ENCODE data around the gene TAS1R1.
A peak's percentile ranks its signal among the peaks of the same experiment; 100 is the strongest.

The TAS1R1 gene

DNA sequence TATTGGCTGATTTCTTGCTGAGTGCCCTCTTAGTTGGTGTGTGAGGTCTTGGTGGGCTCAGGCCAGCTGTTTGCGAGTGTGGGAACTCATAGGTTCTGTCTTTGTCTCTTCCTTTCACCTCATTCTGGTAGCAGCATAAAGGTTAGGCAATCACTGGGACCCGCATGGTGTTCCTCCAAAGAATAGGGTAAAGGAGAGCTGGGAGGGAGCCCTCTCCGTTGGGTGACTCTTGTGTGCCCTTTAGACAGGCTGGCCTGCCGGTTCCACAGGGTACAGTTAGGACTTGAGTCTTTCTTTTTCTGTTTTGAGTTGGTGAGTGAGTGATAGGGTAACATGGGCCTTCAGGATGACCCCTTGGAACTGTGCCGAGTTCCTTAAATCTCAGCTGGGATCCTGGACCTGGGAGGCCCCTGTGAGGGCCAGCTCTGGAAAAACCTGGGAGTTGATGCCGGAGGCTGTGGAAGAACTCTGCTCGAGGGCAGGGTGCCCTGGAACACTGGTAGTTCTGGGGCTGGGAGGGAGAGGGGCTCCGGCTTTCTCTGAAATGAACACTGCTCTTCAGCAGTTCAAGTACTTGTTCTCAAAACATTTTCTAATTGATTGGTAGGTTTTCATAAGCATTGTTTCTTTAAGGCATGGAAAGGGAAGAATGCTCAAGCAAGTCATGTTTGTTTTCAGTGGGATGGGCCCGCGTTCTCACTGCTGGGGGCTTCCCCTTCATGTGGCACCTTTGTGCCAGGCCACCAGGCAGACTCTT lies 67.5 kb downstream of the TAS1R1 start:
- TF ChIP-seq, protein P1, sequence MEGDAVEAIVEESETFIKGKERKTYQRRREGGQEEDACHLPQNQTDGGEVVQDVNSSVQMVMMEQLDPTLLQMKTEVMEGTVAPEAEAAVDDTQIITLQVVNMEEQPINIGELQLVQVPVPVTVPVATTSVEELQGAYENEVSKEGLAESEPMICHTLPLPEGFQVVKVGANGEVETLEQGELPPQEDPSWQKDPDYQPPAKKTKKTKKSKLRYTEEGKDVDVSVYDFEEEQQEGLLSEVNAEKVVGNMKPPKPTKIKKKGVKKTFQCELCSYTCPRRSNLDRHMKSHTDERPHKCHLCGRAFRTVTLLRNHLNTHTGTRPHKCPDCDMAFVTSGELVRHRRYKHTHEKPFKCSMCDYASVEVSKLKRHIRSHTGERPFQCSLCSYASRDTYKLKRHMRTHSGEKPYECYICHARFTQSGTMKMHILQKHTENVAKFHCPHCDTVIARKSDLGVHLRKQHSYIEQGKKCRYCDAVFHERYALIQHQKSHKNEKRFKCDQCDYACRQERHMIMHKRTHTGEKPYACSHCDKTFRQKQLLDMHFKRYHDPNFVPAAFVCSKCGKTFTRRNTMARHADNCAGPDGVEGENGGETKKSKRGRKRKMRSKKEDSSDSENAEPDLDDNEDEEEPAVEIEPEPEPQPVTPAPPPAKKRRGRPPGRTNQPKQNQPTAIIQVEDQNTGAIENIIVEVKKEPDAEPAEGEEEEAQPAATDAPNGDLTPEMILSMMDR (IDR thresholded peaks at IDR 0.05; ENCODE audit: poor library complexity, severe bottlenecking) = no peak
- Histone ChIP-seq H3K4me3 (ENCODE audit: severe bottlenecking) (no peak overlapping the region), H3K9me3 (ENCODE audit: severe bottlenecking) (no peaks in the 10 kb centered on the region), H3K4me1 (ENCODE audit: insufficient read depth, poor library complexity, severe bottlenecking) (no peaks in the 10 kb centered on the region), H3K27ac (ENCODE audit: poor library complexity, severe bottlenecking) (no peak overlapping the region), H3K27me3 (ENCODE audit: insufficient read depth, poor library complexity, severe bottlenecking) (no peaks in the 10 kb centered on the region), H3K36me3 (ENCODE audit: low read depth) (peaks cover 59% of the 10 kb centered on the region)
- ATAC-seq (ENCODE audit: low read depth) = no peak
- DNase-seq (ENCODE audit: low spot score) = no peak

DNA sequence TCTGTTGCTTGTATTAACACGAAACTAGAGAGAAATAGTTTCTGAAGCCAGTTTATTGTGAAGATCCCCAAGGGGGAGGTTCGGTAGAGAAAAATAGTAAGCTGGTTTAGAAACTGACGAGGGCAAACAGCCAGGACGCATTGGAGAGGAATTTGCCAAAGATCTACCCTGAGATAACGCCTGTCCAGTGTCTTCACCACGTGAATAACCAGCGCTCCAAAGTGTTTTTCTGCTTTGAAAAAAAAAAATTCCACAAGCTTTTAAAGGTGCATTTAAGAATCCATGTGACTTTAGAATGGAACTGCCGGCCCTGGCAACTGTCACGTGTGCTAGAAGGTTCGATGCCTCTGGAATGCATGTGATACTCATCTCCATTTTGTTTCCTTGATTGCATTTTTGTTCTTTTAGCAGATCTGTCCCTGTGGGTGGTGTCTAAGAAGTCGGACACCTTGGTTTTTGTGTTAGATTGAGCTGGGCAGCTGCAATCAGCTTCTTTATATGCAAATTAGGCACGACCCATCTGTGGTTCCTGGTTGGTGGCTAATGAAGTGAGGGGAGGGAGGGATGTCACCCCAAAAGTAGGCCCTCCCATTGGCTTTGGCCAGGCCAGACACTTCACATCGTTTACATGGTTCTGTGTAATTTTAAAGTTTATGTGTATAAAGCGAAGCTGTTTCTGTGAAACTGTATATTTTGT lies 68.3 kb downstream of the TAS1R1 start:
- DNase-seq (ENCODE audit: low spot score) (no peak), ATAC-seq (ENCODE audit: low read depth) (no peak)
- no peak overlapping the region for H3K4me3 ChIP-seq (ENCODE audit: severe bottlenecking)
- no peak overlapping the region for H3K27ac ChIP-seq (ENCODE audit: poor library complexity, severe bottlenecking)
- no peaks in the 10 kb centered on the region for H3K9me3 ChIP-seq (ENCODE audit: severe bottlenecking)
- H3K36me3 ChIP-seq (ENCODE audit: low read depth) = peaks cover 67% of the 10 kb centered on the region
- TF ChIP-seq, protein P1 (IDR thresholded peaks at IDR 0.05; ENCODE audit: poor library complexity, severe bottlenecking) = no peak
- no peaks in the 10 kb centered on the region for H3K27me3 ChIP-seq (ENCODE audit: insufficient read depth, poor library complexity, severe bottlenecking)
- no peaks in the 10 kb centered on the region for H3K4me1 ChIP-seq (ENCODE audit: insufficient read depth, poor library complexity, severe bottlenecking)

DNA sequence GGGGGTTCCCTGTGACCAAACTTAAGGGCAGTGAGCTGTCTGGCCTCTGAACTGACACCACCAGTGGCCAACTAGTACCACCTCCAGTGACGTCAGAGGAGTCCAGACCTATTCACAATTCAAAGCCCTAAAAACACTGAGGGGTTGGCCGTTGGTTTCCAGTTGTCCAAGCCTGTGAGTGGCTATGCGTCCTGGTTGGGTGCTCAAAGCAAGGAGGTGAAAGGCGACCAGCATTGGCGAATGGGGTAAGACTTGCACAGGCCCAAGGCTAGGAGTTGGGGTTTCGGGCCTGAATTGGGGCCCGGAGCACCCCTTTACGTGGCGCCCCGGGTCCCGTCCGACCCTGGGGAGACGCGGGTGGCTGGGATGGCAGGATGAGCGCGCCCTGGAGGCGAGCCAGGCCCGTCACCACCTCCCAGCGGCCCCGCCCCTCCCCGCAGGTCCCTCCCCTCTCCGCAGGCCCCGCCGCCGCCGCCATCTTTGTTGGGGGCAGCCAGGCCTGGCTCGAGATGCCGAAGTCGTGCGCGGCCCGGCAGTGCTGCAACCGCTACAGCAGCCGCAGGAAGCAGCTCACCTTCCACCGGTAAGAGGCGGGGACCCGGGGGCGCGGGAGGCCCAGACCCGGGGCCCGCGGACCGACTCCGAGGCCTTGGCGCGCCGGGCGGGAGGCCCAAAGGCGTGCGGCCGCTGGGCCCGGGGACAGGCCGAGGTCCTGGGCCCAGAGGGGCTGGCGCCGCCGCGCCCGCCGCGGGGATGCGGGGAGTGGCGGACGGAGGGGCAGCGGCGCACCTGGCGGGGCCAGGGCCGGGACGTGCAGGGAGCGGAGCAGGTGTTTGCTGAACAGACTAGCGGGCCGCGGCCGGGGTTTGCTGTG lies 69.8 kb downstream of the TAS1R1 start, which contains the start of gene THAP3:
THAP3 (plus strand) TSS at position 159 of the 874 bp plus-strand sequence; CDS start at position 510, 351 bp downstream.
- Histone ChIP-seq H3K36me3 (ENCODE audit: low read depth) (peaks cover 74% of the 10 kb centered on the region), H3K4me3 (ENCODE audit: severe bottlenecking) (peak within 1 kb of the TSS; percentile 83), H3K27ac (ENCODE audit: poor library complexity, severe bottlenecking) (peak within 1 kb of the TSS; percentile 52), H3K4me1 (ENCODE audit: insufficient read depth, poor library complexity, severe bottlenecking) (no peaks in the 10 kb centered on the region), H3K27me3 (ENCODE audit: insufficient read depth, poor library complexity, severe bottlenecking) (no peaks in the 10 kb centered on the region), H3K9me3 (ENCODE audit: severe bottlenecking) (no peaks in the 10 kb centered on the region)
- ATAC-seq (ENCODE audit: low read depth) (peak; percentile 85), DNase-seq (ENCODE audit: low spot score) (peak; percentile 89)
- TF ChIP-seq, protein P1 (IDR thresholded peaks at IDR 0.05; ENCODE audit: poor library complexity, severe bottlenecking) = peak; percentile 19

DNA sequence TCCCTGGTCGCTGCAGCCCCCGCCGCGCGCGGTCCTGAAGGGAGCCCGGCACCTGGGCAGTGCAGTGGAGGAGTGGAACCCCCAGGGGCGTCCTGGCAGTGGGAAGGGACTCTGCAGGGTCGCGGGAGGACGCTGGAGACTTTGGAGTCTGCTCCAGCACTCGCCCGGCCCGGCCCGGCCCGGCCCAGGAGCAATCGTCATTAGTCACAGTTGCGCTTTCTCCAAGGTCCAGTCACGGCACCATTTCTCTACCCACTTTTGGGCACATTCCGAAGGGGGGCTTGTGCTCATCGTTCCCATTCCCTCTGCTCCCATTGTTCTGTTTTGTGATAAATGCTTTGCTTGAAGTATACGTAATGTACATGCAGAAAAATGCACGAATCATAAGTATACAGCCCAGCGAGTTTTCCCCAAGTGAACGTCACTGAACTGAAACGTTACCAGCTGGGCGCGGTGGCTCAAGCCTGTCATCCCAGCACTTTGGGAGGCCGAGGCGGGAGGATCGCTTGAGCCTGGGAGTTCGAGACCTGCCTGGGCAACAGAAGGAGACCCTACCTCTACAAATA lies 70.6 kb downstream of the TAS1R1 start:
- no peaks in the 10 kb centered on the region for H3K9me3 ChIP-seq (ENCODE audit: severe bottlenecking)
- no peak for DNase-seq (ENCODE audit: low spot score)
- H3K27ac ChIP-seq (ENCODE audit: poor library complexity, severe bottlenecking) = peak overlapping the region; percentile 52
- ATAC-seq (ENCODE audit: low read depth) = peak; percentile 4; the same call in 2 of the 3 replicates
- peaks cover 71% of the 10 kb centered on the region for H3K36me3 ChIP-seq (ENCODE audit: low read depth)
- no peaks in the 10 kb centered on the region for H3K27me3 ChIP-seq (ENCODE audit: insufficient read depth, poor library complexity, severe bottlenecking)
- no peaks in the 10 kb centered on the region for H3K4me1 ChIP-seq (ENCODE audit: insufficient read depth, poor library complexity, severe bottlenecking)
- peak overlapping the region; percentile 83 for H3K4me3 ChIP-seq (ENCODE audit: severe bottlenecking)
- TF ChIP-seq, protein P1 (IDR thresholded peaks at IDR 0.05; ENCODE audit: poor library complexity, severe bottlenecking) = no peak

All from RWPE2 (cell line).